Mucosa of rectum (tissue), 2 donors: ENCODE data around the gene CCDC124.

Source experiments
- H3K27ac ChIP-seq, 2 donors: one replicate each; pipeline ENCODE4 v1.7.0; 2013; ENCODE audit warnings: inconsistent platforms in 2 of 2, low read depth in 2 of 2, low read length in 2 of 2
- H3K27me3 ChIP-seq, 2 donors: one replicate each; pipeline ENCODE4 v1.7.0; 2013; ENCODE audit warnings: low read length in 2 of 2; ENCODE audit not compliant: control insufficient read depth in 2 of 2, insufficient read depth in 2 of 2
- H3K36me3 ChIP-seq, 2 donors: one replicate each; pipeline ENCODE4 v1.7.0; 2013; ENCODE audit warnings: low read length in 2 of 2; ENCODE audit not compliant: control insufficient read depth in 2 of 2, insufficient read depth in 2 of 2
- H3K4me1 ChIP-seq, 2 donors: one replicate each; pipeline ENCODE4 v1.7.0; 2013; ENCODE audit warnings: low read length in 2 of 2, mild to moderate bottlenecking in 1 of 2; ENCODE audit not compliant: control insufficient read depth in 2 of 2, insufficient read depth in 2 of 2
- H3K4me3 ChIP-seq, 2 donors: one replicate each; pipeline ENCODE4 v1.7.0; 2013; ENCODE audit warnings: low read length in 2 of 2
- H3K9ac ChIP-seq, 2 donors: one replicate each; pipeline ENCODE4 v1.7.0; 2013; ENCODE audit warnings: low read length in 2 of 2, low read depth in 1 of 2, mild to moderate bottlenecking in 1 of 2
- H3K9me3 ChIP-seq, 2 donors: one replicate each; pipeline ENCODE4 v1.7.0; 2013; ENCODE audit warnings: low read length in 2 of 2; ENCODE audit not compliant: control insufficient read depth in 2 of 2
- donor health status: healthy.
- donor health status: Normal muscosa, but diverticular disease.

The CCDC124 gene

GRCh38 chr19:17933414-17934129, 757 bp downstream of the CCDC124 start:
- Histone ChIP-seq H3K36me3 (peaks cover 0 to 3% of the 10 kb centered on the region in 2 donors), H3K27ac (no peak overlapping the region), H3K4me1 (peaks cover 10 to 11% of the 10 kb centered on the region in 2 donors), H3K9me3 (no peaks in the 10 kb centered on the region), H3K4me3 (peak overlapping the region; percentile 89 to 91), H3K27me3 (peaks cover 0 to 6% of the 10 kb centered on the region in 2 donors), H3K9ac (peak overlapping the region; percentile 82 to 85)

- Histone ChIP-seq H3K9ac (no peak overlapping the region), H3K36me3 (peaks cover 0 to 3% of the 10 kb centered on the region in 2 donors), H3K9me3 (no peaks in the 10 kb centered on the region), H3K27me3 (peaks cover 0 to 6% of the 10 kb centered on the region in 2 donors), H3K27ac (no peak overlapping the region), H3K4me1 (peaks cover 10 to 11% of the 10 kb centered on the region in 2 donors), H3K4me3 (no peak overlapping the region)
Observed at GRCh38 chr19:17936379-17936778, 3.6 kb downstream of the CCDC124 start.

GRCh38 chr19:17937371-17937900, 4.6 kb downstream of the CCDC124 start:
- H3K4me3 ChIP-seq: no peak overlapping the region
- H3K27ac ChIP-seq: no peak overlapping the region
- H3K36me3 ChIP-seq: peaks cover 0 to 5% of the 10 kb centered on the region in 2 donors
- peaks cover 8 to 9% of the 10 kb centered on the region in 2 donors for H3K4me1 ChIP-seq
- H3K9ac ChIP-seq: no peak overlapping the region
- no peaks in the 10 kb centered on the region for H3K27me3 ChIP-seq
- no peaks in the 10 kb centered on the region for H3K9me3 ChIP-seq

- peaks cover 0 to 5% of the 10 kb centered on the region in 2 donors for H3K36me3 ChIP-seq
- no peak overlapping the region for H3K4me3 ChIP-seq
- no peaks in the 10 kb centered on the region for H3K27me3 ChIP-seq
- no peaks in the 10 kb centered on the region for H3K9me3 ChIP-seq
- no peak overlapping the region for H3K27ac ChIP-seq
- H3K9ac ChIP-seq: no peak overlapping the region
- H3K4me1 ChIP-seq: peaks cover 6 to 7% of the 10 kb centered on the region in 2 donors
Observed at GRCh38 chr19:17938092-17938845, 5.5 kb downstream of the CCDC124 start.

- H3K4me1 ChIP-seq: peaks cover 1% of the 10 kb centered on the region in 2 donors
- H3K9ac ChIP-seq: no peak overlapping the region
- peaks cover 0 to 5% of the 10 kb centered on the region in 2 donors for H3K36me3 ChIP-seq
- no peaks in the 10 kb centered on the region for H3K27me3 ChIP-seq
- no peaks in the 10 kb centered on the region for H3K9me3 ChIP-seq
- H3K27ac ChIP-seq: no peak overlapping the region
- no peak overlapping the region for H3K4me3 ChIP-seq
Observed at GRCh38 chr19:17942181-17942580, 9.4 kb downstream of the CCDC124 start.

- Histone ChIP-seq H3K9me3 (no peaks in the 10 kb centered on the region), H3K27me3 (no peaks in the 10 kb centered on the region), H3K9ac (no peak overlapping the region), H3K36me3 (peaks cover 0 to 3% of the 10 kb centered on the region in 2 donors), H3K4me3 (no peak overlapping the region), H3K27ac (no peak overlapping the region), H3K4me1 (peaks cover 5% of the 10 kb centered on the region in 2 donors)
Observed at GRCh38 chr19:17942582-17943273, 9.9 kb downstream of the CCDC124 start.

- H3K9ac ChIP-seq: no peak overlapping the region
- no peak overlapping the region for H3K4me3 ChIP-seq
- H3K9me3 ChIP-seq: no peaks in the 10 kb centered on the region
- no peak overlapping the region for H3K27ac ChIP-seq
- peaks cover 5% of the 10 kb centered on the region in 2 donors for H3K4me1 ChIP-seq
- peaks cover 0 to 3% of the 10 kb centered on the region in 2 donors for H3K36me3 ChIP-seq
- no peaks in the 10 kb centered on the region for H3K27me3 ChIP-seq
Observed at GRCh38 chr19:17943274-17944221, 10.7 kb downstream of the CCDC124 start.

- Histone ChIP-seq H3K9me3 (no peaks in the 10 kb centered on the region), H3K27ac (no peak overlapping the region), H3K4me3 (no peak overlapping the region), H3K9ac (no peak overlapping the region), H3K27me3 (peaks cover 0 to 3% of the 10 kb centered on the region in 2 donors), H3K4me1 (peaks cover 5 to 10% of the 10 kb centered on the region in 2 donors), H3K36me3 (peaks cover 0 to 3% of the 10 kb centered on the region in 2 donors)
Observed at GRCh38 chr19:17944301-17944700, 11.5 kb downstream of the CCDC124 start.
